Putamen (tissue), 1 donor: Measurements from ENCODE around the gene BLOC1S2.
A peak's percentile ranks its signal among the peaks of the same experiment; 100 is the strongest.
"Not testable (repeated sequence)": the region's sequence is repeated elsewhere in the genome, so short reads cannot be mapped to it uniquely, and the experiment has no call there.

Experiments
- DNase-seq: peaks from one replicate; pipeline ENCODE4 v3.0.0-alpha.2; 2016; ENCODE audit warnings: low spot score

The BLOC1S2 gene

DNA sequence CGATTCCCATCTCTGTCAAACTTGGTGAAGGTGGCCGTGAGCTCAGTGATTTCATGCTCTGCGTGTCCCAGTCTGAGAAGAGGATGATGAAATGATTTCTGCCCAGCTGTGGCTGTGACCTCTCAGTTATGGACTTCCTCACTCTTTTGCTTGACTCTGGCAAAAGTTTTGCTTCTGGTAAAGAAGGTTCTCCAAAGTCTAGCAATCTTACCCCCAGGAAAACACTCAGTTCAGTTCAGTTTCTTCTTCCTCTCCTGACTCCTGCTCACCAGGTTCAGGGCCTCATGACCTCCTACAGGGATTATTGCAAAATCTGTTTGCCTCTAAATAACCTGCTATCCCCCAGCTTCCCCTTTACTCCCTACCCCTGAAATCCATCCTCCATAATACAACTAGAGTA, 4.9 kb upstream of the BLOC1S2 start:
- no peak for DNase-seq

DNA sequence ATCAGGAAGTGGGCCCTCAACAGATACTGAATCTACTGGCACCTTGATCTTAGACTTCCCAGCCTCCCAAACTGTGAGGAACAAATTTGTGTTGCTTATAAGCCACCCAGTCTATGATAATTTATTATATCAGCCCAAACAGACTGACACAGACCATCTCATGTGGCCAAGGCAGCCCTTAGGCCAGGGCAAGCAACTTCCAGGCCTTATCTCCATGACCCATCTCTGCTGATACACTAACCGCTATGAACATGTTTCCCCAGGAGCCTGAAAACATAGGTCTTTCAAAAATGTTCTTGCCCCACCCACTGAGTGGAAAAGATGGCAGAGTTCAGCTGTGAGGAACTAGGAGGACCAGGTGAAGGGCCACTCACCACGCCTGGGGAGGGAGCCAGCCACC, 3.2 kb upstream of the BLOC1S2 start:
- no peak for DNase-seq

DNA sequence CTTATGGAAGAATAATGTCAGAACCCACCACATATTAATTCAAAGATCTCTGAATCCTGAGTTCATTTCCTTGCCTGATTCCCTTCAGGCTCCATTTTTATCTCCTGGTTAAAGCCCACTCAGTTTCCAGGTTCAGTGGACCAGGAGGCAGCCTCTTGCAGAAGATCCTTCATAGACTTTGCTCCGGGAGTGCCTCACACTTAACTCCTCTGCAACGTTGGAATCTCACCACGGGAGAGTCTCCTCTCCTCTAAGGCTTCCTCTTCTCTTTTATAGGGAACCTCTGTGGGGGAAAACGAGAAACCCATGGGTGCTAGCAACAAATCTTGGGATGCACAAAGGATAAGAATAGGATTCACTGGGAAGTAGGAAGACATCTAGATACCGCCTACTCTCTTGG, 1.7 kb upstream of the BLOC1S2 start:
- DNase-seq, result no peak

DNA sequence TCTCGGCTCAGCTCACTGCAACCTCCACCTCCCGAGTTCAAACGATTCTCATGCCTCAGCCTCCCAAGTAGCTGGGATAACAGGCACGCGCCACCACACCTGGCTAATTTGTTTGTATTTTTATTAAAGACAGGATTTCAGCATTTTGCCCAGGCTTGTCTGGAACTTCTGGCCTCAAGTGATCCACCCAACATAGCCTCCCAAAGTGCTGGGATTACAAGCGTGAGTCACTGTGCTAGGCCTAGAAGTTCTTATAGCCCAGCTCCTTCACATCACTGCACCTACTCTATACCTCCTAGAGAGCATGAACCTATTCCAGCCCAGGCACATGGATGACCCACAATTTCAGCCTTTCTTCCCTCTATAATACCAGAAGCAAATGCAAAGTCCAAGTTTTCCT, 1.3 kb upstream of the BLOC1S2 start:
- no peak for DNase-seq

DNA sequence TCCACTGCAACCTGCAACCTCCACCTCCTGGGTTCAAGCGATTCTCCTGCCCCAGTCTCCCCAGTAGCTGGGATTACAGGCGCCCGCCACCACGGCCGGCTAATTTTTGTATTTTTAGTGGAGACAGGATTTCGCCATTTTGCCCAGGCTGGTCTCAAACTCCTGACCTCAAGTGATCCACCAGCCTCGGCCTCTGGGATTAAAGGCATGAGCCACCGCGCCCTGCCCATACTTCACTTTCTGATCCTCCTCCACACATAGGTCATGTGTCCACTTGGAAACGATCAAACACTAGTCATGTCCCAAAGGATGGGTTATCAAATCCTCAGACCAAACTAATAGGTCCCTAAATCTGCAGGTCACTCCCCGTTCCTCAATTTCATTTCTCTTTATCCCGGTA, 1.2 kb downstream of the BLOC1S2 start:
- DNase-seq, result not testable (repeated sequence)

DNA sequence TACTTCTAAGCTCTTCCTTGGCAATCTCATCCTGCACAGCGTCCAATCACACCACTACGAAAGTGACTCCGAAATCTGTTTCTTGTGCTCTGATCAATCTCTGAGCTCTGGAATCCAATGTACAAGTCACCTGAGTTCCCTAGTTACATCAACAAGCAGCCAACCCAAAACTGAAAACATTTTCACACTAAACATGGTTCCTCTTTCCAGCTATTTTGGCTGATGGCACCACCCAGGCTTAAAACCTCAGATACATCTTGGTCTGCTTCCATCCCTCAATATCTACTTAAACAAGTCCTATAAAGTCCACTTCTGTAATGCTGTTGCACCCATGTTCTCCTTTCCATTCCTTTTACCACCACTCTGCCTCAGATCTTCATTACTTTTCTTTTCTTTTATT, 3.6 kb downstream of the BLOC1S2 start:
- DNase-seq, result no peak

DNA sequence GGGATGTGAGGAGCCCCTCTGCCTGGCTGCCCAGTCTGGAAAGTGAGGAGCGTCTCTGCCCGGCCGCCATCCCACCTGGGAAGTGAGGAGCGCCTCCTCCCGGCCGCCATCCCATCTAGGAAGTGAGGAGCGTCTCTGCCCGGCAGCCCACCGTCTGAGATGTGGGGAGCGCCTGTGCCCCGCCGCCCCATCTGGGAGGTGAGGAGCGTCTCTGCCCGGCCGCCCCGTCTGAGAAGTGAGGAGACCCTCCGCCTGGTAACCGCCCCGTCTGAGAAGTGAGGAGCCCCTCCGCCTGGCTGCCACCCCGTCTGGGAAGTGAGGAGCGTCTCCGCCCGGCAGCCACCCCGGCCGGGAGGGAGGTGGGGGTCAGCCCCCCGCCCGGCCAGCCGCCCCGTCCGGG, 9.5 kb downstream of the BLOC1S2 start:
- not testable (repeated sequence) for DNase-seq

DNA sequence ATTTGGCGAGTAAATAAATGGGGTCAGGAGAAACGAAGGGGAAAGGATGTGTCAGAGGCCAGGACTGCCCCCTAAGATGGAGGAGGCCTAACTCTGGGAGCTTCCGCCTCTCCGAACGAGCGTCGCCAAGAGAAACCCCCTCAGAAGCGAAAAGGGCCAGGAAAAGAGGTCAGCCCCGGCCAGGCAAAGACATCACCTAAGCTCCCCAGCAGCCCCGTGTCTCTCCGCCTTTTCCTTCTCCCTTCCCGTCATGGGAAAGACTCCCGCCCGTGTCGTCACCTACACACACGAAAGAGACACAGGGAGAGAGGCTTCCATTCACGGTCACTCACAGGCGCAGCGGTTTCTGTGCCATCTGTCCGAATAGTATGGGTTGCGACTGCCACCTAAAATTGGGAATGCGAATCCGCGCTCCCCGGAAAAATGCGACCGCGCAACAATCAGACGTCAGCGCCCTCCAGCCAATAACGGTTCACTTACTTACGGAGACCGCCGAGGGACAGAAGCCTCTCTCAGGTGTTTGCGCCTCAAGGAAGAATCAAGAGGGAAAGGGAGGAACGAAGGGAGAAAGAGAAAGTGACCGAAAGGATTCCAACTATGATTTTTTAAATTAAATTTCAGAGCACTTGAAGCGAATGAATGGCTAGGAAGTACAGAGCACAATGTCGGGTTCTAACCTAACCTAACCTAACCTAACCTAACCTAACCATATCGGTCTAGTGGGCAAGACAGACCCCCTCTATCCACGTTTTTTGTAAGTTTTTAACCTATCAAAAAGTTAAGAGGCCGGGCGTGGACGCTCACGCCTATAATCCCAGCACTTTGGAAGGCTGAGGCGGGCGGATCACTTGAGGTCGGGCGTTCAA, 19.0 kb downstream of the BLOC1S2 start, which contains the start of gene CWF19L1:
Gene CWF19L1, minus strand, starts transcription at position 400 of the 866 bp plus-strand sequence. Its CDS starts 45 bp downstream, at position 355.
- peak; percentile 83 for DNase-seq

DNA sequence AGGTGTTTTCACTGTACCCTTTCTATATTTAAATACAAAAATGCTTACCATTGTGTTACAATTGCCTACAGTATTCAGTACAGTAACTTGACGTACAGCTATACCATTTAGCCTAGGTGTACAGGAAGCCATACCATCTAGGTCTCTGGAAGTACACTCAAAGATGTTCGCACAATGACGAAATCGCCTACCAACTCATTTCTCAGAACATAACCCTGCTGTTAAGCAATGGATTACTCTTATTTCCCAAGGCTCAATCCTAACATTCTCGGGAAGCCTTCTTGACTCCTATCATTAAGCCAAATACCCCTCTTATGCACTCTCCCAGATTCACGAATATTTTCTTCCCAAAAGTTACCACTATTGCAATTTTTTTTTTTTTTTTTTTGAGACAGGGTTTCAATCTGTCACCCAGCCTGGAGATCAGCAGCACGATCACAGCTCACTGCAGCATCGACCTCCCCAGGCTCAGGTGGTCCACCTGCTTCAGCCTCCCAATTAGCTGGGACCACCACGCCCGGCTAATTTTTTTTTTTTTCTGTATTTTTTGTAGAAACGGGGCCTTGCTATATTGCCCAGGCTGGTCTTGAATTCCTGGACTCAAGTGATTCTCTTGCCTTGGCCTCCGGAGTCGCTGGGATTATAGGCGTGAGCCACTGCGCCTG, 20.5 kb downstream of the BLOC1S2 start:
- DNase-seq, result no peak

DNA sequence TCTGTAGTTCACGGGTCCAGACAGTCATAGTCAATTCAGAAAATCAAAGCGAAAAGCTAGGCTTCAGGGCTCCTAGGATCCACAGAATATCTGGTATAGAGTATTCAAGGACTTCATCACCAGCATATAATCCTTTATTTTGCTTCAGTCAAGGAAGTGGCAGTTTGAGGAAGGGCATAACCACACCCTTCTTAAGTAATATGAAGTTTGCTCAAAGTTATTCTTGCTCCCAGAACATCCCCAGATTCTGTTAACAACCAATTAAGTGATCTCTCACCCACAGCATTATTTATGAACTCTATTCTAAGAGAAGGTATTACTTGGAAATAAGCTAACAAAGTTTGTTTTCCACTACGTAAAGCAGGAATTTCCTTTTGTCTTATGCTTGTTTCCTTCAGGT, 32.3 kb downstream of the BLOC1S2 start:
- DNase-seq, result no peak

DNA sequence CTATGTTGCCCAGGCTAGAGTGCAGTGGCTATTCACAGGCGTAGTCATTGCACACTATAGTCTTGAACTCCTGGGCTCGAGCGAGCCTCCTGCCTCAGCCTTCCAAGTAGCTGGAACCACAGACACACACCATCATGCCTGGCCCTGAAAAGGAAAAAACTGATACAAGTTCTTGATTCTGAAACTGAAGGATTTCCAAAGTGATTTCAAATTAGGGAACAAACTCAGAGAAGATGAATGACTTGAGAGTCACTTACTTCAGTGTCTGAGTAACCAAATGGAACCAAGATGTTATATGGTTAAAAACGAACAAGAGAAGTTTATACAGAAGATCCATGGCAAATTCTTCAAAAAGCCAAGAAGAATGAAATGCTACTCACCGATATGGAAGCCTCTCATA, 33.4 kb downstream of the BLOC1S2 start:
- no peak for DNase-seq

DNA sequence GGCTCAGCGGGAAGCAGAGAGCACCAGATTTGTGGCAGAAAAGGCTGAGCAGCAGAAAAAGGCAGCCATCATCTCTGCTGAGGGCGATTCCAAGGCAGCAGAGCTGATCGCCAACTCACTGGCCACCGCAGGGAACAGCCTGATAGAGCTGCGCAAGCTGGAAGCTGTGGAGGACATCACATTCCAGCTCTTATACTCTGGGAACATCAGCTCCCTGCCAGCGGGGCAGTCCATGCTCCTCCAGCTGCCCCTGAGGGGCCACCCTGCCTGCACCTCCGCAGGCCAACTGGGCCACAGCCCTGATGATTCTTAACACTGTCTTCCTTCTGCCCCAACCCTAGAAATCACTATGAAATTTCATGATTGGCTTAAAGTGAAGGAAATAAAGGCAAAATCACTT, 37.7 kb downstream of the BLOC1S2 start:
- no peak for DNase-seq

DNA sequence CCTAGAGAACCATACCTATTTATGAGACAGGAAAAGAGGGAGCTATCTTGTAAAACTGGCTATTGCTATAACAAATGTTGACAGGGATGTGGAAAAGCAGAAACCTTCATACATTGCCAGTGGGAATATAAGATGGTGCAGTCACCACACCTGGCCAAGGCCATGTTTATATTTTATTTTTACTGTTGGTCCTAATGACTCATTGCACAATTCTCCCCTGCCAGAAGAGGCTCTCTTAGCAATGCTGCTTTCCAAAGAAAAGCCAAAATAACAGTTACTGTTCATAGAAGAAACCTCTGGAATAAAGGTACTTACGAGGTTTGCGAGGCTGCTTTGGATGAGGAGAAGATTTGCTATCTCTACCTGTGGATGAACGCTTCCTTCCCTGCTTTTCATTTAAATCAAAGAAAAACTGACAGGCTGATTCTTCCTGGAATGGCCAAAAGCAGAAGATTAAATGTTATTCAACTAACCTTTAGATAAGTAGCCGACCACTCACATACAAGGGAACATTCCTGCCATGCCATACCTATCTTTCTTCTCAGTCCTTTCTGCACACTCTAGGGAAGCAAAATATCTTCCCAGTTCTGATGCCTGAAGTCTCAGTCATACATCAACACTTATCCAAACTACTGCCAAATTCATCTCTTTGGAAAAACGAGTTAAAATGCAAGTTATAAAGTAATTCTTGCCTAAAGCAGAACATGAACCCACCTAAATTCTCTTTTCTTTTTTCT, 40.8 kb downstream of the BLOC1S2 start:
- no peak for DNase-seq

DNA sequence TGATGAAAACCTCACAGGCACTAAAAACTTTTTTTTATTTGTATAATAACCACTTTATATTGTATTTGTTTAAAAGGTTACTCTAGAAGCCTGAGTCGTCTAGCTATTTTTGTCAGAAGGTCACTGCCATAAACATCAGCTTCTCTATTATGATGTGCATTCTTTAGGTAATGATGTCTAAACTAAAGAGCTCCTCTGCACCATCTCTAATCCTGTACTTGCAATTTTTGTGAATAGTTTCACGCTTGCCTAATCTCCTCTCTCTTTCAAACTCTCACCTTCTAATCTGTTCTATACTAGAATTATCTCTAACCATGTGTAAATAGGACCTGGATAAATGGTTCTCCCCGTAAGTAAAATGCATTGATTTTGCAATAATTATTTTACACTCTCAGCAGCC, 46.6 kb downstream of the BLOC1S2 start:
- no peak for DNase-seq

DNA sequence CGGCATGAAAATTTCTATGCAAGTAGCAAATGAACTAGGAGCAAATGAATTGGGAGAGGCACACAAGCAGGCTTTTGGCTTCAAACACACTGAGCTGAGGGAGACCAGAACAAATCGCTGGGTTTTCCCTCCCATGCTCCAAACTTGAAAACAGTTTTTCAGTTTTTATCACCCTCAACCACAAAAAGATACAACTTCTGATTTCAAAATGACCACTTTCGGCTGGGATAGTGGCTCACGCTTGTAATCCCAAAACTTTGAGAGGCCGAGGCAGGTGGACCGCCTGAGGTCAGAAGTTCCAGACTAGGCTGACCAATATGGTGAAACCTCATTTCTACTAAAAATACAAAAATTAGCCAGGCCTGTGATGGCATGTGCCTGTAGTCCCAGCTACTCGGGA, 48.1 kb downstream of the BLOC1S2 start:
- no peak for DNase-seq

DNA sequence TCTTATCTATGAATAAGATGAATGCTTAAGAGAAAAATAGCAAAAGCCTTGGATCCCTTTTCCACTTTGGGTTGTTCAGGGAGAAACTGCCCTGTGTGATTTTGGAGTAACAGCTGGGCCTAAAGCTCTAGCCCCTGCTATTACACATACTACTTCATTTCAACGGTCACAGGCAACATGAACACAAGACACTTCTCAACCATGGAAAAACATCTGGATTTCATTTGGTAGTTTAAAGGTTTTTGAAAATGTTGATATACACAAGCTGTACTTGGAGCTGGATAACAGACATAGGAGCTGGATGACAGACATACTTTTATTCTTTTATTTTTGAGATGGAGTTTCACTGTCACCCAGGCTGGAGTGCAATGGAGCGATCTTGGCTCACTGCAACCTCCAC, 54.4 kb downstream of the BLOC1S2 start:
- DNase-seq, result no peak

DNA sequence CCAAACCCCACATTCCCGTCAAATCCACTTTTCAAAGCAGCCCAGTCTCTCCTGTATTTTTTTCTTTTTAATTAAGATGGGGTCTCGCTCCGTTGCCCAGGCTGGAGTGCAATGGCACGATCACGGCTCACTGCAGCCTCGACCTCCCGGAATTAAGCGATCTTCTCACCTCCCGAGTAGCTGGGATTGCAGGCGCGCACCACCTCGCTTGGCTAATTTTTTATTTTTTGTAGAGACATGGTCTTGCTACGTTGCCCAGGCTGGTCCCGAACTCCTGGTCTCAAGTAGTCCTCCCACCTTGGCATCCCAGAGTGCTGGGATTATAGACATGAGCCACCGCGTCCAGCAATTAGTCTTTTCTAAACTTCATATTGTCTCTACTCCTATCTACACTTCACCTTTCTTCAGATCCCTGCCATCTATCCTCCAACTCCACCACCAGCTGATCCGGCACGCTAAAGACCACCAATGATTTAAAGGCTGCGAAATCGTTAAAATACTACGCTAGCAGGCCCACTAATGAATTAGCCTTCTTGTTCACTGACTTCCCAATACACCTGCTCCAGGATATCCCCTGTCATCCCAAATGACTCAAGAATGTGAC, 56.6 kb downstream of the BLOC1S2 start:
- DNase-seq, result no peak

DNA sequence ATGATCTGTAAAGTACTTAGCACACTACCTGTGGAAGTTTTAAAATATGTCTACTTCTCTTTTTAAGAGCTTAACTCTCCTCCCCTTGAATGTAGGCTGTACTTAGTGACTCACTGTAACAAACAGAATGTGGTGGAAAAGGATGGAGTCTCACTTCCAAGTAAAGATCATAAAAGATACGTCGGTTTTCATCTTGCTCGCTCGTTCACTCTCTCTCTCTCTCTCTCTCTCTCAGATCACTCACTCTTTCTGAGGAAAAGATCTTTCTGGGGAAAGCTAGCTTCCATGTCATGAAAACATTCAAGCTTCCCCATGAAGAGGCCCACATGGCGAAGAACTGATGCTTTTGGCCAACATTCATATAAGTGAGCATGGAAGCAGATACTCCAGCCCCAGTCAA, 62.6 kb downstream of the BLOC1S2 start:
- DNase-seq, result no peak
